ENCODE results near the gene MBTPS1.

Gene MBTPS1

DNA sequence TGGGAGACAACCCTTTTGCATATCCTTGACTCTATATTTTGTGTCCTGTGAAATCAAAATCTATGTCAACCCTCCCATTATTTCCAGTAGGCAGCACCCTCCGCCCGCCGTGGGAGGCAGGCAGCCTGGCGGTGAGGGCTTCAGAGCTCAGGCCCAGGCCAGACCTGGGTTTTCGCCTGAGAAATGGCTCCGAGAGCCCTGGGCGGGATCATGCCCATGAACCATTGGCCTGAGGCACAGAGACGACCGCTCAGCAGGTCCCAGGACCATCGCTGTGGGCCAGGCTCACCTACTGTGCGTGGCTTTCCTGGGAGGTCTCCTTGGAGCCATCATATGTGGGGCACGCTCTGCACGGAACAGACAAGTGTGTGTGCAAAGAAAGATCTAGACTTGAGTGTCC lies 67.9 kb downstream of the MBTPS1 start:
- Histone ChIP-seq H3K9me3 (ENCODE audit: control insufficient read depth in 2 of 2, low read length in 2 of 2) (no peaks in the 10 kb centered on the region), H3K9ac (ENCODE audit: low read depth in 1 of 2, low read length in 2 of 2) (no peak overlapping the region), H3K4me1 (ENCODE audit: control insufficient read depth in 2 of 2, insufficient read depth in 2 of 2, low read length in 2 of 2) (no peaks in the 10 kb centered on the region), H3K4me3 (ENCODE audit: low read length in 2 of 2) (no peak overlapping the region), H3K36me3 (ENCODE audit: control insufficient read depth in 2 of 2, insufficient read depth in 2 of 2, low read length in 2 of 2) (peaks cover 20 to 22% of the 10 kb centered on the region in 2 donors), H3K27me3 (ENCODE audit: control insufficient read depth in 2 of 2, insufficient read depth in 2 of 2, low read length in 2 of 2) (peaks cover 0 to 9% of the 10 kb centered on the region in 2 donors), H3K27ac (ENCODE audit: low read depth in 2 of 2, low read length in 2 of 2) (no peak overlapping the region)

DNA sequence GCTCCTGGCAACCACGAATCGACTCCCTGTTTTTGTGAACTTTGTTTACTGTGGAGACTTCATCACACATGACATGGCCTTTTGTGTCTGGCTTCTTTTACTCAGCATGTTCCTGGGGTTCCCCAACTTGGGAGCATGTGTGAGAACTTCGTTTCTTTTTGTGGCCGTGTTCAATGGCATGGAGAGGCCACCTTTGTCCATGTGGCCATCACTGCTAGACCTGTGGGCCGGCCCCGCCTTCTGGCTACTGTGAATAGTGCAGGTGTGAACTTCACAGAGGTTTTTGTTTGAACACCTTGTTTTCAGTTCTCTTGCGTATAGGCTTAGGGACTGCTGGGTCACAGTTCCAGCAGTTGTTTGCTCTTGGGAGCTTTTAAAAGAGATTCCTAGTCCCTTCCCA lies 68.5 kb downstream of the MBTPS1 start:
- Histone ChIP-seq H3K27ac (ENCODE audit: low read depth in 2 of 2, low read length in 2 of 2) (no peak overlapping the region), H3K36me3 (ENCODE audit: control insufficient read depth in 2 of 2, insufficient read depth in 2 of 2, low read length in 2 of 2) (peaks cover 14 to 17% of the 10 kb centered on the region in 2 donors), H3K4me1 (ENCODE audit: control insufficient read depth in 2 of 2, insufficient read depth in 2 of 2, low read length in 2 of 2) (no peaks in the 10 kb centered on the region), H3K4me3 (ENCODE audit: low read length in 2 of 2) (no peak overlapping the region), H3K9ac (ENCODE audit: low read depth in 1 of 2, low read length in 2 of 2) (no peak overlapping the region), H3K27me3 (ENCODE audit: control insufficient read depth in 2 of 2, insufficient read depth in 2 of 2, low read length in 2 of 2) (peaks cover 4 to 13% of the 10 kb centered on the region in 2 donors), H3K9me3 (ENCODE audit: control insufficient read depth in 2 of 2, low read length in 2 of 2) (no peaks in the 10 kb centered on the region)

DNA sequence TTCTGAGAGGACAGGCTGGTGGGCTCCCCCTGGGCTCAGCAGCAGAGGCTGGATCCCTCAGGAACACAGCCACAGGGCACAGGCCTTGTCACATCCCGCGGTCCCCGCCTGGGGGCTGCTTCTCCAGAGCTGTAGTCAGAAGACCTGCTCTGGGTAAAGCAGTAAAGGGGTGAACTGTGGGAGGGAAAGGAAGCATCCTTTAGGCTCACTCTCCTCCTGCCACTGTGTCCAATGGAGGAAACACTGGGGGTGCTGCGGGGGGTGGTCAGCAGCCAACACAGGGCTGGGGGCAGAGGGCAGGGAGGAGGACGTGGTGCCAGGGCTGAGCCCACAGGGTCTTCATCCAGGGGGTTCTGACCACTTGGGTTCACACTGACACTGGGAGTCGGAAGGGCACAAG lies 69.1 kb downstream of the MBTPS1 start:
- peaks cover 9 to 13% of the 10 kb centered on the region in 2 donors for H3K27me3 ChIP-seq (ENCODE audit: control insufficient read depth in 2 of 2, insufficient read depth in 2 of 2, low read length in 2 of 2)
- H3K9ac ChIP-seq (ENCODE audit: low read depth in 1 of 2, low read length in 2 of 2) = no peak overlapping the region
- H3K36me3 ChIP-seq (ENCODE audit: control insufficient read depth in 2 of 2, insufficient read depth in 2 of 2, low read length in 2 of 2) = peaks cover 8 to 14% of the 10 kb centered on the region in 2 donors
- H3K4me1 ChIP-seq (ENCODE audit: control insufficient read depth in 2 of 2, insufficient read depth in 2 of 2, low read length in 2 of 2) = no peaks in the 10 kb centered on the region
- no peak overlapping the region for H3K4me3 ChIP-seq (ENCODE audit: low read length in 2 of 2)
- H3K9me3 ChIP-seq (ENCODE audit: control insufficient read depth in 2 of 2, low read length in 2 of 2) = no peaks in the 10 kb centered on the region
- no peak overlapping the region for H3K27ac ChIP-seq (ENCODE audit: low read depth in 2 of 2, low read length in 2 of 2)

DNA sequence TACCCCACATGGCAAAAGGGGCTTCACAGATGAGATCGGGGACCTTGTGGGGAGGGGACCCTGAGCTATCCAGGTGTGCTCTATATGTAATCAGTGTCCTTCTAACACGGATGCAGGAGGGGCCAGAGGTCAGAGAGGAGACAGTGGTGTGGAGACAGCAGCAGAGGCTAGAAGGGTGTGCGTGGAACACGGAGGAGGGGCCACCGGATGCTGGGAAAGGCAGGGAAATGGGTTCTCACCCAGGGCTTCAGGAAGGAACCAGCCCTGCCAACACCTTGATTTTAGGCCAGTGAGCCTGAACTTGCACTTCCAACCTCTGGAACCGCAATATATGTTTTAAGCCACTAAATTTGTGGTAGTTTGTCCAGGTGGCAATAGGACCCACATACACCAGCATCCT lies 69.5 kb downstream of the MBTPS1 start:
- H3K9me3 ChIP-seq (ENCODE audit: control insufficient read depth in 2 of 2, low read length in 2 of 2) = no peaks in the 10 kb centered on the region
- no peak overlapping the region for H3K9ac ChIP-seq (ENCODE audit: low read depth in 1 of 2, low read length in 2 of 2)
- H3K27me3 ChIP-seq (ENCODE audit: control insufficient read depth in 2 of 2, insufficient read depth in 2 of 2, low read length in 2 of 2) = peaks cover 9 to 13% of the 10 kb centered on the region in 2 donors
- H3K4me3 ChIP-seq (ENCODE audit: low read length in 2 of 2) = no peak overlapping the region
- no peak overlapping the region for H3K27ac ChIP-seq (ENCODE audit: low read depth in 2 of 2, low read length in 2 of 2)
- H3K4me1 ChIP-seq (ENCODE audit: control insufficient read depth in 2 of 2, insufficient read depth in 2 of 2, low read length in 2 of 2) = no peaks in the 10 kb centered on the region
- peaks cover 5 to 10% of the 10 kb centered on the region in 2 donors for H3K36me3 ChIP-seq (ENCODE audit: control insufficient read depth in 2 of 2, insufficient read depth in 2 of 2, low read length in 2 of 2)

DNA sequence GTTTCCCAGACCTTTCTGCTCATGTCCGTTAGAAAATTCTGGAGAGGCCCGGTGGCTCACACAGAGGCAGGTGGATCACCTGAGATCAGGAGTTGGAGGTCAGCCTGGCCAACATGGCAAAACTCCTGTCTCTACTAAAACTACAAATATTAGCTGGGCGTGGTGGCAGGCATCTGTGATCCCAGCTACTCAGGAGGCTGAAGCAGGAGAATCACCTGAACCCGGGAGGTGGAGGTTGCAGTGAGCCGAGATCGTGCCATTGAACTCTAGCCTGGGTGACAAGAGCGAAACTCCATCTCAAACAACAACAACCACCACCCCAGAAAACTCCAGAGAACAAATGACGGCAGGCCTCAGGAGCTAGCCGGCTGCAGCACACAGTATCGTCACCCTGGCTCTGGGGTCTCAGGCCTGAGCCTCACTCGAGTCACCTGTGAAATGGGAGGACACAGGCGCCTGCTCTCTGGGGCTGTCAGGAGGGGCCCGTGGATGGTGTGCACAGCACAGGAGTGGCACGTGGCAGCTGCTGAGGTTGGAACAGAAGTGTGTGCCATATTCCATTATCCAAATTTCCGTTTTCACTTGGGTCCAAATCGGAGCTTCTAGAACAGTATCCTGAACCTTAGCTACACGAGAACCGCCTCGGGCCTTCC lies 70.8 kb downstream of the MBTPS1 start:
- no peak overlapping the region for H3K4me3 ChIP-seq (ENCODE audit: low read length in 2 of 2)
- H3K27ac ChIP-seq (ENCODE audit: low read depth in 2 of 2, low read length in 2 of 2) = no peak overlapping the region
- H3K36me3 ChIP-seq (ENCODE audit: control insufficient read depth in 2 of 2, insufficient read depth in 2 of 2, low read length in 2 of 2) = peaks cover 3 to 7% of the 10 kb centered on the region in 2 donors
- H3K9ac ChIP-seq (ENCODE audit: low read depth in 1 of 2, low read length in 2 of 2) = no peak overlapping the region
- peaks cover 9 to 18% of the 10 kb centered on the region in 2 donors for H3K27me3 ChIP-seq (ENCODE audit: control insufficient read depth in 2 of 2, insufficient read depth in 2 of 2, low read length in 2 of 2)
- H3K4me1 ChIP-seq (ENCODE audit: control insufficient read depth in 2 of 2, insufficient read depth in 2 of 2, low read length in 2 of 2) = no peaks in the 10 kb centered on the region
- no peaks in the 10 kb centered on the region for H3K9me3 ChIP-seq (ENCODE audit: control insufficient read depth in 2 of 2, low read length in 2 of 2)

DNA sequence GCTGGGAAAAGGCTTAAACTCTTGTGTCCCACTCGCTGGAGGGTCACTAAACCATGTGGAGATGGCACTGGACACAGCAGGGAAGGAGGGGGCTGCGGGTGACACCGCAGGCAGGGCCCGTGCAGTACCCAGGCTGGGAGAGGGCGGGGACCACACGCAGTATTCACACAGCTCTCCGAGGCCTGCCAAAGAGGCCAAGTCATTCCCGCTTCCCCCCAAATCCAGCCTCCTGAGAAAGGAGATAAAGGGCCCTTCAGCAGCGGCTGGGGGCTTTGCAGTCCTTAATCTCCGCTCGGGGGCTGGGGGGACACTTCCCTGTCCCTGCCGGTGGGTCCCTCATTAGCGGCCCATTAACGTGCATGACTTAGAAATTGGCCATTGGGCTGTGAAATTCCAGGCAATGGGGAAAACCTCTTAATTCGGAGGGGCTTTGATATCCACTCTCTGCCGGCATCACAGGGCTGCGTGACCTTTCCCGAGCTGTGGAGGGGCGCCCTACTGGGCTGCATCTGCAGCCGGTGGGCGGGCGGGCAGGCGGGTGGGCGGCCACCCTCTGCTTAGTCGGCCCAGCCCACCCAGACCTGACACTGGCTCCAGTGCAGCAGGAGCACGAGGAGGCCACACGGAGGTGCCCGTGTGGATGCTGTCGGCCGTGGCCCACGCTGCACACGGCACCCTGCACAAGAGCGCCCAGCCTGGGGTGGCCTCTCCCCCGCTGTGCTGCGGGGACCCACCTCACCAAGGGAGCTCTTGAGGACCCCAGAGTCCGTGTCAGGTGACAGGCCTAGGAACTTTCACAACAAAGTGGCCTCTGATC lies 71.5 kb downstream of the MBTPS1 start:
- H3K36me3 ChIP-seq (ENCODE audit: control insufficient read depth in 2 of 2, insufficient read depth in 2 of 2, low read length in 2 of 2) = peaks cover 3 to 4% of the 10 kb centered on the region in 2 donors
- no peak overlapping the region for H3K4me3 ChIP-seq (ENCODE audit: low read length in 2 of 2)
- no peaks in the 10 kb centered on the region for H3K9me3 ChIP-seq (ENCODE audit: control insufficient read depth in 2 of 2, low read length in 2 of 2)
- no peak overlapping the region for H3K27ac ChIP-seq (ENCODE audit: low read depth in 2 of 2, low read length in 2 of 2)
- no peaks in the 10 kb centered on the region for H3K4me1 ChIP-seq (ENCODE audit: control insufficient read depth in 2 of 2, insufficient read depth in 2 of 2, low read length in 2 of 2)
- H3K9ac ChIP-seq (ENCODE audit: low read depth in 1 of 2, low read length in 2 of 2) = no peak overlapping the region
- peaks cover 9 to 18% of the 10 kb centered on the region in 2 donors for H3K27me3 ChIP-seq (ENCODE audit: control insufficient read depth in 2 of 2, insufficient read depth in 2 of 2, low read length in 2 of 2)

DNA sequence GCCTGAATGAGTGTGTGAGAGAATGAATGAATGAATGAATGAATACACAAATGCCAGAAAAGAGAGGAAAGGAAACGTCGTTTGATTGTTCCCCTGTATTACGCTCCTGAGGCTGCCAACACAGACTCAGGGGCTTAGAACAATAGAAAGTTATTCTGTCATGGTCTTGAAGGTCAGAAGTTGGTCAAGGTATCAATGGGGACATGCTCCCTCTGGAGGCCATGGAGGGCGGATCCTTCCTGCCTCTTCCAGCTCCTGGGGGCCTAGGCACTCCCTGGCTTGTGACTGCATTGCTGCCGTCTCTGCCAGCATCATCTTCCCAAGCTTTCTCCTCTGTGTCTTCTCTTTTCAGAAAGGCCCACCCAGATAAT lies 72.6 kb downstream of the MBTPS1 start:
- Histone ChIP-seq H3K9ac (ENCODE audit: low read depth in 1 of 2, low read length in 2 of 2) (no peak overlapping the region), H3K27me3 (ENCODE audit: control insufficient read depth in 2 of 2, insufficient read depth in 2 of 2, low read length in 2 of 2) (peaks cover 9 to 18% of the 10 kb centered on the region in 2 donors), H3K27ac (ENCODE audit: low read depth in 2 of 2, low read length in 2 of 2) (no peak overlapping the region), H3K4me1 (ENCODE audit: control insufficient read depth in 2 of 2, insufficient read depth in 2 of 2, low read length in 2 of 2) (no peaks in the 10 kb centered on the region), H3K4me3 (ENCODE audit: low read length in 2 of 2) (no peak overlapping the region), H3K9me3 (ENCODE audit: control insufficient read depth in 2 of 2, low read length in 2 of 2) (no peaks in the 10 kb centered on the region), H3K36me3 (ENCODE audit: control insufficient read depth in 2 of 2, insufficient read depth in 2 of 2, low read length in 2 of 2) (no peaks in the 10 kb centered on the region)

DNA sequence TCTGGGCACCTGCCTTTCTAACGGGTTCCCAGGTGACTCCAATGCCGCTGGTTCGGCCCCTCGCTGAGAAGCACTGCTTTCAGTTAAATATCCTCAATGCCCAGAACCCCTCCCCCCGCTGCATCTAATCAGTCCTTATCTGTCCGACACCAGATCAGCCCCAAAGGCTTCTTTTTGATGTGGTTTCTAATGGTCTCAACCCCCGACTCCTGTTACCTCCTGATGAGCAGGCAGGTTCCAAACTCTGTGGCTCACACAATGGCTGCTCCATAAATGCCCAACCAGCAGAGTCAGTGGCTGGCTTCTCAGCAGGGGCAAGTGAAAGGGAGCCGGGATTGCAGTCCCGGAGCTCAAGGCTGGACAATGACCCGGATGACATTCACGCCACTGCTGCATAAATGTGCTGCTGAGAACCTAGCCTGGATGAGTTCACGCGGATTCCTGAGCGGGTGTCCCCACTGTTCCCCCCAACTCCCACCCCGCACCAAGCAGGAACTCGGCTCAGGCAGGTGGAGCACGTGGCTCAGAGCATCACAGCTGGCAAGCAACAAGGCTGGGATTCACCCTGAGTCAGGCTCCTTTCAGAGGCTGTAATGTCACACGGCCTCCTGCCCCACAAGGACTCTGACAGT lies 73.1 kb downstream of the MBTPS1 start:
- Histone ChIP-seq H3K4me1 (ENCODE audit: control insufficient read depth in 2 of 2, insufficient read depth in 2 of 2, low read length in 2 of 2) (no peaks in the 10 kb centered on the region), H3K27ac (ENCODE audit: low read depth in 2 of 2, low read length in 2 of 2) (no peak overlapping the region), H3K9me3 (ENCODE audit: control insufficient read depth in 2 of 2, low read length in 2 of 2) (no peaks in the 10 kb centered on the region), H3K9ac (ENCODE audit: low read depth in 1 of 2, low read length in 2 of 2) (no peak overlapping the region), H3K4me3 (ENCODE audit: low read length in 2 of 2) (no peak overlapping the region), H3K27me3 (ENCODE audit: control insufficient read depth in 2 of 2, insufficient read depth in 2 of 2, low read length in 2 of 2) (peaks cover 9 to 18% of the 10 kb centered on the region in 2 donors), H3K36me3 (ENCODE audit: control insufficient read depth in 2 of 2, insufficient read depth in 2 of 2, low read length in 2 of 2) (no peaks in the 10 kb centered on the region)

DNA sequence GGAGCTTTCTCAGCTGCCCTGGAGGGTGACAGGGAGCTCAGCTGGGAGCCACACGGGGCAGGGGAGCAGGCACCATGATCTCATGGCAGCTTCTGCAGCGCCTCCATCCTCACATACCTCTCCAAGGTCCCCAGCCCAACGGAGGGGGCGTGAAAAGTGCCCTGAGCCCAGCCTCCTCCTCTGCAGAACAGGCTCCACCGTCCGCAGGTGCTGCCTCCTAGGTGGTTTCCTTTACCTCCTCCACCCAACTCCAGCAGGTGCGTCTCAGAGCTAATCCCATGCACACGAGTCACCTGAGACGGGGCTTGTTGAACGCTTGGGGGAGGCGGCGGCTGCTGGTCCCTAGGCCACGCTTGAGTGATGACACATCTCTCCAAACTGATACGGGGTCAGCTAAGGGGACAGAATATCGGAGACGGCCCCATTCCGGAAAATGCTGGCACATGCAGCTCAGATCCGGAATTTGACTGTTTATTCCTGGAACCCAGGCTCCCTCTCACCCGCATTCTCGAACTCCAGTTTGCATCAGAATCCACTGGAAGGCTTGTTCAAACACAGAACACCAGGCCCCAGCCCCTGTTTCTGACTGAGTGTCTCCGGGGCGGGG lies 73.8 kb downstream of the MBTPS1 start:
- Histone ChIP-seq H3K9ac (ENCODE audit: low read depth in 1 of 2, low read length in 2 of 2) (no peak overlapping the region), H3K4me3 (ENCODE audit: low read length in 2 of 2) (no peak overlapping the region), H3K36me3 (ENCODE audit: control insufficient read depth in 2 of 2, insufficient read depth in 2 of 2, low read length in 2 of 2) (no peaks in the 10 kb centered on the region), H3K9me3 (ENCODE audit: control insufficient read depth in 2 of 2, low read length in 2 of 2) (no peaks in the 10 kb centered on the region), H3K27ac (ENCODE audit: low read depth in 2 of 2, low read length in 2 of 2) (no peak overlapping the region), H3K27me3 (ENCODE audit: control insufficient read depth in 2 of 2, insufficient read depth in 2 of 2, low read length in 2 of 2) (peaks cover 9 to 18% of the 10 kb centered on the region in 2 donors), H3K4me1 (ENCODE audit: control insufficient read depth in 2 of 2, insufficient read depth in 2 of 2, low read length in 2 of 2) (no peaks in the 10 kb centered on the region)

Data from mucosa of rectum (tissue), 2 donors.